ENCODE data around the gene PLIN3.

- TF ChIP-seq, protein P1, sequence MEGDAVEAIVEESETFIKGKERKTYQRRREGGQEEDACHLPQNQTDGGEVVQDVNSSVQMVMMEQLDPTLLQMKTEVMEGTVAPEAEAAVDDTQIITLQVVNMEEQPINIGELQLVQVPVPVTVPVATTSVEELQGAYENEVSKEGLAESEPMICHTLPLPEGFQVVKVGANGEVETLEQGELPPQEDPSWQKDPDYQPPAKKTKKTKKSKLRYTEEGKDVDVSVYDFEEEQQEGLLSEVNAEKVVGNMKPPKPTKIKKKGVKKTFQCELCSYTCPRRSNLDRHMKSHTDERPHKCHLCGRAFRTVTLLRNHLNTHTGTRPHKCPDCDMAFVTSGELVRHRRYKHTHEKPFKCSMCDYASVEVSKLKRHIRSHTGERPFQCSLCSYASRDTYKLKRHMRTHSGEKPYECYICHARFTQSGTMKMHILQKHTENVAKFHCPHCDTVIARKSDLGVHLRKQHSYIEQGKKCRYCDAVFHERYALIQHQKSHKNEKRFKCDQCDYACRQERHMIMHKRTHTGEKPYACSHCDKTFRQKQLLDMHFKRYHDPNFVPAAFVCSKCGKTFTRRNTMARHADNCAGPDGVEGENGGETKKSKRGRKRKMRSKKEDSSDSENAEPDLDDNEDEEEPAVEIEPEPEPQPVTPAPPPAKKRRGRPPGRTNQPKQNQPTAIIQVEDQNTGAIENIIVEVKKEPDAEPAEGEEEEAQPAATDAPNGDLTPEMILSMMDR (conservative IDR thresholded peaks at IDR 0.05; ENCODE audit: low read depth in 2 of 2) = no peak
- no peak for TF ChIP-seq EZH2 (IDR thresholded peaks at IDR 0.05; ENCODE audit: low read depth, unreplicated experiment)
- TF ChIP-seq POLR2AphosphoS5 (IDR thresholded peaks at IDR 0.05; ENCODE audit: low read depth) = no peak
- TF ChIP-seq CREB1 (CRISPR knock-in tag; IDR thresholded peaks at IDR 0.05; ENCODE audit: low read depth) = no peak
- TF ChIP-seq JUNB (IDR thresholded peaks at IDR 0.05; ENCODE audit: unreplicated experiment) = no peak
- no peak for TF ChIP-seq REST (IDR thresholded peaks at IDR 0.05; ENCODE audit: unreplicated experiment)
- TF ChIP-seq EZH2phosphoT487 (IDR thresholded peaks at IDR 0.05; ENCODE audit: unreplicated experiment) = no peak
- no peak for TF ChIP-seq ETS1 (IDR thresholded peaks at IDR 0.05)
Measured at GRCh38 chr19:4889034-4889815, 21.8 kb upstream of the PLIN3 start.

All from GM23338 (cell line).